Hematopoietic multipotent progenitor cell (in vitro differentiated cells): ENCODE measurements around the gene AMBP. TPM values are rescaled to one million over a fixed set of nuclear protein-coding genes. Genes with fewer than 3 reads are reported as not detected.
"Not testable (repeated sequence)": the region's sequence is repeated elsewhere in the genome, so short reads cannot be mapped to it uniquely, and the experiment has no call there.

ENCODE experiments used
- DNase-seq, 3 donors: peaks; one replicate each; pipeline ENCODE4 v3.0.0-alpha.2; 2011 to 2015; ENCODE audit warnings: low read depth in 2 of 3, low spot score in 2 of 3
- total RNA-seq: library from RNA; depleted of rRNA; stranded (reverse); fragments of >200 nt; gene quantifications from one replicate; pipeline ENCODE4 v1.2.3, GENCODE V29; 2012

Gene AMBP
- total RNA-seq, 1 donor, result not detected

GRCh38 chr9:114093031-114093471 is 15.0 kb upstream of the AMBP start:
- DNase-seq, result no peak

DNA sequence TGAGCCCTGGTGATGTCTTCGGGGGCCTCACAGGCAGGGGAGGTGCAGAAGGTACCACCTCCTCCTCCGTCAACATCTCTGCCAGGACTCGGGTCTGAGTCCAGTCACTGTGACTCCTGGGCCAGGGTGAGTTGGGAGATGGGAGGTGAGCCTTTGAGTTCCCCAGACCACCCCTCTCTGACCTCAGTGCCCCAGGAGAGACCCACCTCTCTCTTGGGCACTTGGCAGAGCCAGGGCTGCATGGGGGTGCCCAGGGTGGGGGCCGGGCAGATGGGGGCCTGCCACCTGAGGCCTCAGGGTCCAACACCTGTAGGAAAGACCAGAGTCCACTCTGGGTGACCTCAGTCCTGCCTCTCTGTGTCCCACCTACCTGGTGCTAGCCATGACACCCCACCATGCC is 14.2 kb upstream of the AMBP start:
- no peak for DNase-seq

DNA sequence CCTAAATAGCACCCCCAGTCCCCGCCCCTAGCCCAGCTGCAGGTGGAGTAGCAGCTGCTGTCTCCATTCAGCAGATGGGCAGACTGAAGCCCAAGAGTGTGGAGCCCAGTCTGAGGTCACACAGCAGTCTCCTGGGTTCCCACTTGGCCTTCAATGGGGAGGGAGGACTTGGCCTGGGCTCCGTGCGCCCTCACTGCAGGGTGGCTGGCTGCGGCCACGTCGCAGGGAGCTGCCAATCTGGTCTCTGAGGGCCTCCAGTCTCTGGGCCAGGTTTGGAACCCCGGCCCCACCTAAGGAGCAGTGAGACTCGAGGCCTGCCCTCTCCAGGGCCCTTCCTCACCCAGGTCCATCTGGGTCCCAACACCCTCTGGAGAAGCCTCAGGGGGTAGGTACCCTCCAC is 13.6 kb upstream of the AMBP start:
- DNase-seq, result no peak

- no peak for DNase-seq
These were observed 12.7 kb upstream of the AMBP start for GRCh38 chr9:114090798-114091197.

GRCh38 chr9:114089206-114089840 is 11.2 kb upstream of the AMBP start:
- DNase-seq, result no peak

GRCh38 chr9:114088571-114089170 is 10.6 kb upstream of the AMBP start:
- no peak for DNase-seq

- no peak for DNase-seq
These were observed 9.6 kb upstream of the AMBP start for GRCh38 chr9:114087721-114088120.

DNA sequence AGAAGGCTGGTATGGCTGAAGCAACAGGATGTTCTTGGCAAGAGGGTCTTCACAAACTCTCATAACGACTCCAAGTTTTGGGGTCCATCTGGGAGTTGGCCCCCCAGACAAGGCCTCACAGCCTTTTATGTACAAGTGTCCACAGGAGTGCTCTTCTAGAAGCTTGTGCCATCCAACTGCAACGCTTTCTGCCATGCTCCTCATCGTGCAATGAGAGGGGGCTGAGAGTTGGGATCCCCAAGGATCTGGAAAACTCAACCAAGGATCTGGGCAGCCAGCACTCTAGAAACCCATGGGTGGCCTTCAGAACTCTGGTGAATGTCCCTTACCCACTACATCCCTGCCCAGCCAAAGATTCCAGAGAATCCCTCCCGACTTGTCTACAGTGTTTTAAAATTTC is 8.5 kb upstream of the AMBP start:
- DNase-seq, result no peak

- no peak for DNase-seq
These were observed 7.9 kb upstream of the AMBP start for GRCh38 chr9:114086009-114086408.

DNA sequence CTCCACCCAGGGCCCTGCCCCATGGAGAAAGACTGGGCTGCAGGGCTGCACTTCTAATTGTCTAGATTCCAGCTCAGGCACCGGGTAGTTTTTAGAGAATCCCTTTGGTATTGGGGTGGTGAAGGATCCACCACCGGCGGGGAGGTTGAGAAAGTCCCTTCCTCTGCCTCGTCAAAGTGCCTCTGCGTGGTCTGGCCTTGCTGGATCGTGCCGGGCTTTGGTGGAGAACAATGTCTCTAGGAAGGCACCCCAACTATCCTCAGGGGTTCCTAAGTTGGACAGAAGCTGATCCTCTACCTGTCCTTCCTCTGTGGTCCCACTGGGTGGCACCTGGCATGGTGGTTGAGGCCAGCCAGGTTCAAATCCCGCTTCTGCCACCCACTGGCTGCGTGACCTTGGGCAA is 7.3 kb upstream of the AMBP start:
- no peak for DNase-seq

GRCh38 chr9:114084282-114085073 is 6.4 kb upstream of the AMBP start:
- no peak for DNase-seq

- no peak for DNase-seq
These were observed 5.6 kb upstream of the AMBP start for GRCh38 chr9:114083666-114084065.

DNA sequence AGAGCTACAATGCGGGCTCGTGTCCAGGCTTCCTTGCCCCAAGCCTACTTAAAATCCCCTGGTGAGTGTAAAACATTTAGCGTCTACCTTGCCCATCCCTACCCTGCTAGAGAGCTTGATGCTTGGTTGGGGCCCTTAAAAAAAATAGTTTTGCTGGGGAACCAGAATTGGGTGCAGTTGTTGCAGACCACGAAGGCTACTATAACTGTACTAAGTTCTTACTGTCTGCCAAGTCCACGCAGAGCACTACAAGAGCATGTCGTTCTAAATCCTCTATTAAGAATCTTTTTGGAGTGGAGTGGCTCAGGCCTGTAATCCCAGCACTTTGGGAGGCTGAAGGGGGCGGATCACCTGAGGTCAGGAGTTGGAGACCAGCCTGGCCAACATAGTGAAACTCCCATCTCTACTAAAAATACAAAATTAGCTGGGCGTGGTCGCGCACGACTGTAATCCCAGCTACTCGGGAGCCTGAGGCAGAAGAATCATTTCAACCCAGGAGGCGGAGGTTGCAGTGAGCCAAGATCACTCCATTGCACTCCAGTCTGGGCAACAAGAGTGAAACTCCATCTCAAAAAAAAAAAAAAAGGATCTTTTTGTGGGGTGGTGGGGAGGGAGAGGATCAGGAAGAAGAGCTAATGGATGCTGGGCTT is 4.8 kb upstream of the AMBP start:
- not testable (repeated sequence) for DNase-seq

GRCh38 chr9:114082017-114082762 is 4.1 kb upstream of the AMBP start:
- peak; percentile 52 to 91 (median 77) for DNase-seq

- no peak for DNase-seq
These were observed 3.4 kb upstream of the AMBP start for GRCh38 chr9:114081441-114082016.

GRCh38 chr9:114080773-114081440 is 2.8 kb upstream of the AMBP start:
- DNase-seq, result no peak

DNA sequence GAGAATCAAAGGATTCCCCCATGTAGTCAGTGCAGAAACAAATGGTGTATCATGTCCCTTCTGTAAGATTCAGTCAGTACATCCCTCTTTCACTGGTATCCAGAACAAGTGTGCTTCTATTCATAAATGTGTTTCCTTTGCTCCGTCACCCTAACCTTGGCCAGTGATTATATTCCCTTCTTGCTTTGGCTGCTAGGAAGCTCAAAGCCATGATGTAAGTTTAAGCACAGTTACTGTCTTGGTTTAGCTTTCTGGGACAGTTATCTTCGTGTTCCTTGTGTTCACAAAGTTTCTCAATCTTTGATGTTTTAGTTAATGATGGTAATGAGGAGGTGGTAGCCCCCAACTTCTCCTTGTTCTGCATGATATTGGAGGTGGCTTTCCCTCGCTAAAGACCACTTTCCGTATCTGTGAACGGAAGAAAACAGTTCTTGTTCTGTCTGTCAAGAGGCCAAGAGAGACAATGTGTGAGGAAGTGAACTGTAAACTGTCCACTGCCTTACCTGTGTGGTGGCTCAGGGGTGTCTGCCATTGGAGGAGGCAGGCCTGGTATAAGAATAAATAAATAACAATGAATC is 2.2 kb upstream of the AMBP start:
- DNase-seq, result no peak

- DNase-seq, result no peak
These were observed 669 bp upstream of the AMBP start for GRCh38 chr9:114078781-114079156.

GRCh38 chr9:114077162-114077837 is 800 bp downstream of the AMBP start:
- no peak for DNase-seq
